ENCODE results near the gene SLC15A1.

Gene SLC15A1

DNA sequence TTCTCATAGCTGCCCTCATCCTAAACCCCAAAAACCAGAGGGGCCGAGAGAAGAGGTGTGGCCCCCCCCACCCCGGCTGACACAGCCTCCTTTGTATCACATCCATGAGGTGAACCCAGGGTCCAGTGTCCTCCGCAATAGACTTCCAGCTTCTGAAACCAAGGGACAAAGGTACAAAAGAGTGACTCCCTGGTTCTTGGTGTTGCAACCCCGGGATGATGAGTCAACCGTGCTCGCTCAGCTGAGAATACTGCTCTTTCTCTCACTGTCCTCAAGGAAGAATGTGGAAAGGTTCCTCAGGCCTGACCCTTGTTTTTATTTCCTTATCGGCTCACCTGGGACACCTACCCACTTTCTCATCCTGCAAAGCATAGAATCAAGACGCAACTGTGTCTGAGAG is 5.5 kb downstream of the SLC15A1 start:
- no peak for DNase-seq

DNA sequence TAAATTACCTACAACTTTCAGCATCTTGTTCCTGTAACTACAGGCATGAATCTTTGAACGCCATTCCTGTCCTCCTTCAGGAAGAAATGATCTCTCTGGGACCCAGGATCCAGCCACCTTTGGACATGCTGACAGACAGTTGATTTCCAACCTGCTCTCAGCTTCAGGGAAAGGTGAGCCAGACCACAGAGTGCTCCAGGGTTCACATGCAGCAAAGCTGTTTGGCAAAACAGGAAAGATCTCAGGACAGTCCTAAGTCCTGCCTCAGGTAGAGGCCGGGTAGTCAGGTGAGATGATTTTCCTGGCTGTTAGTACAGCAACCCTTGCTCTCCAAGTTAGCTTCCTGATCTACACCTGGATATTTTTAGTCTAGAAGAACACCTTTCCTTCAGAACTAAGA is 9.1 kb downstream of the SLC15A1 start:
- no peak for DNase-seq

DNA sequence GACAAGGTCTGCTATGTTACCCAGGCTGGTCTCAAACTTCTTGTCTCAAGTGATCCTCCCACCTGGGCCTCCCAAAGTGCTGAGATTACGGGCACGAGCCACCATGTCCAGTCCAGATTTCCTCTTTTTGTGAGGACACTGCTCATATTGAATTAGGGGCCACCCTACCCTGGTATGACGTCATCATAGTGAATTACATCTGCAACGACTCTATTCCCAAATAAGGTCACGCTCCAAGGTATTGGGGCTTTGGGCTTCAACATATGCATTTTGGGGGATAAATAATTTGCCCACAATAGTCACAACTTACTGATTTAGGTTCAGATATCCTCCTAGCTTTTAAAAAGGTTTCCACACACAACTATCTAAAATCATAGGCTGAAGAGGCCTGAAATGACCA is 9.5 kb downstream of the SLC15A1 start:
- no peak for DNase-seq

DNA sequence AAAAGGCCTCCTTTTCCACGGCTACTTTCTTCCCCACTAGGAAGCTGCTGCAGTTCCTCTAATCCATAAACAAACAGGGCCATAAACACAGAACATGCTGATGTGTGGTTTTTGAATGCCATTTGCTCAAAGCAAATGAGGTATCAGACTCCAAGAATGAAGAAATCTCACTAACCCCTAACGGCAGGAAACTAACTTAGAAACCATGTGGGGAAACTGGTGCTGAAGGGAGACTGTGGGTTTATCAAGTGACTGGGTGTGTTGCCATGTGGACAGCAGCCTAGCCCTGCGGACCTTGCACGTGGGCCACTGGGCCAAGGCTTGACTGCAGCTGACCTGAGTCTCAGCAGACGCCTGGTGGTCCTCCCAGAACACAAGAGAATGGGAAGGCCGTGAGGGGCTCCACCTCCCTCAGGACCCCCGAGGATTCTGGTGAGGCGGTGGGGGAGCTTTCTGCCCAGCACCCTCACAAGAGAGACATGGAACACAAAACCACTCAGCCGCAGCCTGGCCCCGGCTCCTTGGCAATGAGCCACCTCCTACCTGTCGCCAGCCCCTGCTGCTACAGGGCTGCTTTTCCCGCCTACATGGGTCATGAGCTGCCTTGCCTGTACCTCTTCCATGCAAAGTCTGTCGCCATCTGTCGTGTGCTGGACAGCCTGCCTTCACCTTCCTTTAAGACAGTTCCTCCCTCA is 10.6 kb downstream of the SLC15A1 start:
- DNase-seq, result no peak

DNA sequence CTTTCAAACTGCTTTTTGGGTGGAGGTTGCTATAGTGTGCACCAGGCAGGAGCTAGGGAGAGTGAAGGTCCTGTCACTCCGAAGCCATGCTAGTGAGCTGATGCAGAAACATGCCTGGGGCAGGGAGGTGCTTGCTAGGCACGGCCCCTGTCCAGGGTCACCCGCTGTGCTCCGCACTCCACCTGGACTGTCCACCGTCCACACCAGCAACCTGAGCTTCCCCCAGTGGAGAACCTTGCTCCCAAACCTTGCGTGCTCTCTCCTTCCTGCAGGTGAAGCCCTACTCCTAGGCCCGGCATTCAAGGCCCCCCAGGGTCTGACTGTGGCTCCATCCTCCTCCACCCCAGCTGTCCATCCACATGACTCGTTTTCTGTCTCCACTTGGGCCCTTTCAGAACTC is 12.3 kb downstream of the SLC15A1 start:
- DNase-seq, result no peak

DNA sequence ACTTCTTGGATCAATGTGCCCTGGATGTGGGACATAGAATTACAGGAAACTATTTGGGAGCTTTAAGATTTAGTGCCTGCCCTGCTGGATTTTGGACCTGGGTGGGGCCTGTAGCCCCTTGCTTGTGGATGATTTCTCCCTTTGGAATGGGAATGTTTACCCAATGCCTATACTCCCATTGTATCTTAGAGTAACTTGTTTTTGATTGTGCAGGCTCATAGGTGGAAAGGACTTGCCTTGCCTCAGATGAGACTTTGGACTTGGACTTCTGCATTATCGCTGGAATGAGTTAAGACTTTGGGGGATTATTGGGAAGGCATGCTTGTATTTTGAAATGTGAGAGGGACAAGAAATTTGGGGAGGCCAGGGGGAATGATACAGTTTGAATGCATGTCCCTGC is 13.5 kb downstream of the SLC15A1 start:
- DNase-seq, result no peak

DNA sequence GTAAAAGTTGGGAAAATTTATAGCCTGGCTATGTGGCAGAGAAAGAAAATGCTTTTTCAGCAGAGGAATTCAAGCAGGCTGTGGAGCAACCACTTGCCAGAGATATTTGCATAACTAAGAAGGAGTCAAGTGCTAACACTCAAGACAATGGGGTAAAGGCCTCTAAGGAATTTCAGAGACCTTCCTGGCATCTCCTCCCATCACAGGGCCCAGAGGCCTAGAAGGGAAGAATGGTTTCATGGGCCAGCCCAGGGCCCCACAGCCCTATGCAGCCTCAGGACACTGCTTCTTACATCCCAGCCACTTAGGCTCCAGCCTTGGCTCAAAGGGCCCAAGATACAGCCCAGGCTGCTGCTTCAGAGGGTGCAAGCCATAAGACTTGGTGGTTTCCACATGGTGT is 14.3 kb downstream of the SLC15A1 start:
- DNase-seq, result no peak

DNA sequence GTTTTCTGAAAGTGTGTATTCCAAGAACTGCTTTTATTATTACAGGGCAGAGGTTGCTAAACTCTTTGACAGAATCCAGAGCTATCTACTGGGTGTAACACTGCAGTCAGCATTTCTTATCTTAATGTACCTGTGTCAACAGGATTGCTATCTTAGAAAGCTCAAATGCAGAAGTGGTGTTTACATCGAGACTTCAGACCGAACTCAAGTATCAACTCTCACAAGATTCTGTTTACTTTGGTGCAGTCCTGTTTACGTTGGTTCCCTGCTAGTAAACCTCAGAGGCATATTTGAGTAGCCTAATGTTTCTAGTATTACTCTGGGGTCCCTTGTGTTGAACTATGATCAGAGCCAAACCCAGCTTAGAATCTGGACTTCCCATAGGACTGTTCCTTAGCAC is 20.5 kb downstream of the SLC15A1 start:
- DNase-seq, result no peak

DNA sequence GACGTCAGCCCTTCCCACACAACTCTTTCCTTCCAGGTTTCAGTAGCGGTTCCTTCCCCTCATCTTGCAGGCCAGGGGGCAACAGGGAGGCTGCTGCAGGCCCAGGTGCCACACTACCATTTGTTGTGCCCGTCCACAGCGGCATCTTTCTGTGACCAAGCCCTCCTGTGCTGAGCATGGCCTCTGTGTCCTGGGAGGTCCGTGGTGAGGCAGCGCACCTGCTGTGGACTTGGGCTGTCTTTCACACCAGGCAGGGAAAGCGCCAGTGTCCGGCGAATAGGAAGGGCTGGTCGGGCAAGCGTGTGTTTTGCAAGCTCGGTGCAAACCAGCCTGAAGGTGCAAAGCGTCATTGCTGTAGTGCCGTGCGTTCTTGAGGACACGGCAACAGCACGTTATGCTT is 21.4 kb downstream of the SLC15A1 start:
- DNase-seq, result no peak

DNA sequence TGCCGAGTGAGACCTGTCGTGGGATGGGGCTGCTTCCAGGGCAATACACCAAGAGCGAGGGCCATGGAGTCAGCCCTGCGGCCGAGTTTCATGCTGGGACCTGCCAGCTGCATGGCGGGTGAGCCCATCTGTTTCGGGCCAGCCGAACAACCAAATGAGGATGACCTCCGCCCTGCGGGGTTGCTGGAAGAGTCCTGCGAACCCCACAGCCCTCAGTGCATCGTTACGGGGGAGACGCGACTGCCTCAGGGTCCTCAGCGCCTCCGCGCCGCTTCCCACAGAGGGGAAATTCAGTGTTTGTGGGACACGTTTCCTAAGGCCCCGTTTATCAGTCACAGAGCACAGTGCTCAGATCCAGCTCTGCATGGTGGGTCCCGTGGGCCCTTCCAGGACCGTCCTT is 22.0 kb downstream of the SLC15A1 start:
- no peak for DNase-seq

DNA sequence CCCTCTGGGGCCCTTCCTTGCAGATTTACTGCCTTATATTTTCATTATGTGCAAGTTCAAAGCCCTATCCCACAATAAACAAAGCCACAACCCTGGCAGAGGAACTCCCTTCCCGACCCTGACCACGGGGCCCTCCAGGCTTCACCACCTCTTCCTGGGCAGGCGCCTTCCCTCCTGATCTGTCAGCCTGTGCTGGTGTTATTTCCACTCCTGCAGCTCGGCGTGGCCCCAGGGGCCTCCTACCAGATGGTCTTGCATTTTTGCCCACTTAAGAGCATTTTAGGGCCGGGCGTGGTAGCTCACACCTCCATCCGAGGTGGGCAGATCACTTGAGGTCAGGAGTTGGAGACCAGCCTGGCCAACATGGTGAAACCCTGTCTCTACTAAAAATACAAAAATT is 22.8 kb downstream of the SLC15A1 start:
- no peak for DNase-seq

DNA sequence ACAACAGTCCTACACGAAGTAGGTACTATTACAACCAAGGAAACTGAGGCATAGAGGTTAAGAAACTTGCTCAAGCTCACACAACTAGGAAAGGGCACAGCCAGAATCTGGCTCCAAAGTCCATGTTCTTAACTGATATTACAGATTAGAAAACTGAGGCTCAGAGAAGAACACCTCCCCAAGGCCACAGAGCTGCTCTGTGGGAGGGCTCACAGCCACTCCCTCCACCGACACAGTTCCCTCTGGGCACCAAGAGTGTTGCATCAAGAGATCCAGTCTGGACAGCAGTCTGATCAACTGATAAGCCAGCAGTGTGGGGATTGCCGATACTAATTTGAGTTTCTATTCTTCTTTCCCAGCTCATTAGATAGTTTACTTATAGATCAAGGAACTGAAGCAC is 29.5 kb downstream of the SLC15A1 start:
- no peak for DNase-seq

DNA sequence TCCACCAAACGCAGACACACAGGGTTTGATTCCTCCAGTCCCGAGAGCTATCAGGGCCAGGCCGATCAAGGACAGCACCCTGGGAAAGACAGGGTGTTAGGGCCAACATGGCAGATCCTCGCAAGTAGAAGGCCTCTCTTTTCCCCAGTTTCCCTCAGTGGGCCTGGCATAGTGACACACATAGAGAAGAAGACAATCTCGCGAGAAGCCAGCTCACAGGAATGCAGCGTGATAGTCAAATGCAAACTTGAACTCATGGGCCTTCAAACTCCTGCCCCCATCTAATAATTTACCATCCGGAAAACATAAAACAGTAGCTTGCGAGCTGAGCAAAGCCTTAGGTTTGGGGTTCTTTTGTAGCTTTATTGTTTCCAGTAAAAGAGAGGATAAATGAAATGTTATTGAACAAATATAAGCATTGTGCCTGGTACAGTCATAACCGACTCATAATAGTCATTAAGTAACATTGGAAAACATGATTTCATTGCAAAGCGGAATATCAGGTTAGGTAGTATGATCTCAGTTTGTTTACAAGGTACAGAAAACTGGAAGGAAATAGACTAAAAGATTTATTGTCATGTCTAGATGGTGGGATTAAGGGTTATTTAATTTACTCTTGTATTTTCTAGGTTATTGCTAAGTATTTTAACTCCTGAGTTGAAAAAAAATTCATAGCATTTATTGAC is 30.5 kb downstream of the SLC15A1 start:
- no peak for DNase-seq

DNA sequence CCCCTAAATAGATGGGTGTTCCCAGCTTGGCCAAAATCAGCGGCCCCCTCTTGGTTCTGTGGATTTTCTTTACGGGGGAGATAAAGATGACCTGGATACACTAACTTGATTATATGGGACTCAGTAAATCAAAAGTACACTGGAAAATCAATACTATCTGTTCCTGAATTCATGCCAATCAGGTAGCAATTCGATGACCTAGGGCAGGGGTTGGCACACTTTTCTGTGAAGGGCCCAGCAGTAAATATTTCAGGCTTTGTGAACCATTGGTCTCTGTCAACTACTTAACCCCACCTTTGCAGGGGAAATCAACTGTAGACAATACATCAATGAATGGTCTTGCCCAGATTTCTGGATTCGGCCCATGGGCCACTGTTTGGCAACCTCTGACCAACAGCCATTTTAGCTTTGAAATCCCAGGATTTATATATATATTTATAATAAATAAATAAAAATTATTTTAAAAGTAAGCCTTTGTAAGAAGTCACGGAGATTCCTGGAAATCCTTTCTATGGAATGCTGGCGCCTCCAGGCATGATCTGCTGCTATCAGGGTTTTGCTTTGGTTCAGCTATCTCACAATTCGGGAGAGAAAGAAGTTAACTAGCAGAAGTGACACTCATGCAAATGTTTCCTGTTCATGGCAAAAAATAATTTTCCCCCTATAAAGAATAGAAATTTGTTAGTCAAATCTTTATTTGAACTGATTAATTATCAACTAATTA is 32.8 kb downstream of the SLC15A1 start:
- DNase-seq, result no peak

DNA sequence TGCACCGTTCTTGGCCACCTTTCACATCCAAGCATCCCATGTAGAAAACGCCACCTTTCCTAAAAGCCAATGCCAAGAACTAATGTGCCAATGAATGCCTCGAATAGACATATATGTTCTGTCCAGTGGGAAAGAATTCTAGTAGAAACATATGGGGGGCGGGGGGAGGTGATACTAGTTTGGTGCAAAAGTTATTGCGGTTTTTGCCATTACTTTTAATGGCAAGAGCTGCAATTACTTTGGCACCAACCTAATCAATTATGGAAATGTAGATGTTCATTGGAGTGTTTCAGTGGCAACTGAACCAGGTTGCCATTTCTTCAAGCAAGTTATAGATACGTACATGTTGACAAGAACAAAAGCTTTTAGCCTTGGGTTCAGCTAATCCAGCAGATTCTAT is 34.6 kb downstream of the SLC15A1 start:
- no peak for DNase-seq

DNA sequence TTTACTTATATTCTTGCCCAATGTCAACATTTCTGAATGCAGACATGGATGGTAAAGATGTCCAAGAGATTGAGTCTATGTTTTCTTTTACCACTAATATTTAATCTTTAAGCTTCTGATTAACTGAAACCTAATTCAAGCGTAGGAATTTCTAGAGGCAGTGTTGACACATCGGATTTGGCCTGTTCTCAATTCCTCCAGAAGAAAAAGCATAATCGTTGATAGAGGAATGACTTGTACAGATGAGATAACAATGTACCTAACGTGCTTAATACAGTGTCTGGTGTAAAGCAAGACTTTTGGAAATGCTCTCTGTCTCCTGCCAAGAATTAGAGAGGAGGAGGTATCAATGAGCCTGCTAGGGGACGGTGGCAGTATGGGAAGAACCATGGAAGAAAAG is 35.2 kb downstream of the SLC15A1 start:
- DNase-seq, result no peak

DNA sequence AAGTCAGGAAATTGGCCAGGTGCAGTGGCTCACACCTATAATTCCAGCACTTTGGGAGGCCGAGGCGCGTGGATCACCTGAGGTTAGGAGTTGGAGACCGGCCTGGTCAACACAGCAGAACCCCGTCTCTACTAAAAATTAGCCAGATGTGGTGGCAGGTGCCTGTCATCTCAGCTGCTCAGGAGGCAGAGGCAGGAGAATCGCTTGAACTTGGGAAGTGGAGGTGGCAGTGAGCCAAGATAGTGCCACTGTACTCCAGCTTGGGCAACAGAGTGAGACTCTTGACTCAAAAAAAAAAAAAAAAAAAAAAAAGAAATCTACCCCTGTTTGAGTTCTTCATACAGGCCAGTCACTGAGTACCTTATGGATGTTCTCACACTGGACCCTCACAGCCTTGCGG is 42.0 kb downstream of the SLC15A1 start:
- DNase-seq, result no peak

DNA sequence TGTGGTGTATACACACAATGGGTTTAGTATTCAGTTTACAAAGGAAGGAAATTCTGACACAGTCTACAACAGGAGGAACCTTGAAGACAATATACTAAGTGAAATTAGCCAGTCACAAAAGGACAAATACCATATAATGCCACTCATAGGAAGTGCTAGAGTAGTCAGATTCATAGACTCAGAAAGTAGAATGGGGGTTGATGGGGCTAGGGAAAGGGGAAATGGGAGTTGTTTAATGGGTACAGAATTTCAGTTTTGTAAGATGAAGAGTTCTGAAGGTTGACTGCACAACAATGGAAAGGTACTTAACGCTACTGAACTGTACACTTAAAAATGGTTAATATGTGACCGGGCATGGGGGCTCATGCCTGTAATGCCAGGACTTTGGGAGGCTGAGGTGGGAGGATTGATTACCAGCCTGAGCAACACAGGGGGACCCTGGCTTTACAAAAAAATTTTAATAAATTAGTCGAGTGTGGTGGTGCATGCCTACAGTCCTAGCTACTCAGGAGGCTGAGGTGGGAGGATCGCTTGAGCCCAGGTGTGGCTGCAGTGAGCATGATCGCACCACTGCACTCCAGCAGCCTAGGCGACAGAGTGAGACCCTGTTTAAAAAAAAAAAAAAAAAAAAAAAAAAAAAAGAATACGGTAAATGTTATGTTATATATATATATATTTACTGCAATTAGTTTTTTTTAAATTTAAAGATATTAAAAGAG is 45.0 kb downstream of the SLC15A1 start:
- DNase-seq, result no peak

DNA sequence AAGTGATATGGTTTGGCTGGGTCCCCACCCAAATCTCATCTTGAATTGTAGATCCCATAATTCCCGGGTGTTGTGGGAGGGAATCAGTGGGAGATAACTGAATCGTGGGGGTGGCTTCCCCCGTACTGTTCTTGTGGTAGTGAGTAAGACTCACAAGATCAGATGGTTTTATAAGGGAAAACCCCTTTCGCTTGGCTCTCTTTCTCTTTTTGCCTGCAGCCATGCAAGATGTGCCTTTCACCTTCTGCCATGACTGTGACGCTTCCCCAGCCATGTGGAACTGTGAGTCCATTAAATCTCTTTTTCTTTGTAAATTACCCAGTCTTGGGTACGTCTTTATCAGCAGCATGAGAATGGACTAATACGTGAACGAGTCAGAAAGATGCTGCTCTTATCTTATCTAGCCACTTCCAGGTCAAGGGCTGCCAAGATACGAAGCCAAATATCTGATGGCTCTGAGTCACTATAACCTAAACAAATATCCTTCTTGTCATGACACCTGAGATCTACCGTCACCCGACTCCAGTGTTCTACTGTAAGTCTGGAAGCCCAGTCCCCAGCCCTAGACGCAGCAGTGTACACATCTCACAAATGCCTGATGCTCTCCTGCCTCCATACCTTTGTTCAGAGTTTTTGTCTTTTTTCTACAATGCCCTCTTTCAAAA is 45.9 kb downstream of the SLC15A1 start:
- DNase-seq, result no peak

DNA sequence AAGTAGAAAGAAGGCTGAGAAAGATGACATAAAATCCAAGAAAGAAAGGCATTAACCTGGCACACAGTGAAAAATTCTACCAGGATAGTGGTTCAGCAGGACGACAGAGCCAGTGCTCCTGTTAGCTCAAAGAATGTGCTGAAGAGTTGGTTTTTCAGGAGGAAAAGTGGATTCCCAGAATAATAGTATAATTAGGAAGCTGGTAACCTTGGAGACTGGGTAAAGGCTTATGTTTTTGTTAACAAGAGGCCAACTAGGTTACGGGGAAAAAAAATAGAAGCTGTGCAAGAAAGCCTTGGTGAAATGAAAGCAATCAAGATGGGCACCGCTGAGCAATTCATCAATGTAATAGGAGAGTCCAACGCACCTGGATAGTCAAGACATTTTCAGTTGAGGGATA is 54.7 kb downstream of the SLC15A1 start:
- no peak for DNase-seq

DNA sequence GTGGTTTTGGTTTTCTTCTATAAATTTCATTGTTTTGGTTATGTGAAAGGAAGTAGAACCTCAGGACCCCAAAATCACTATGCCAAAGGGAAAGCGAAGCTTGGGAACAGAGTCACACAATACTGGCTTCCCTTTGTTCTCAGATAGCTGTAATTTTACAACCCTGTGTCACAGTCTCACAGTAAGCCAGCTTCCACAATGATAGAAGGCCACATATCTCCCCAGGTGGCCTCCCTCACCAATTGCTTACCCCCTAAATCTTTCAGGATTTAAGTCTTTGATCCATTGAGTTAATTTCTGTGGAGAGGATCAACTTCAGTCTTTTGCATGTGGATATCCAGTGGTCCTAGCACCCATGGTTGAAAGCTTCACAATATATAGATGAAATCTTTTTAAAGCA is 58.7 kb downstream of the SLC15A1 start:
- no peak for DNase-seq

DNA sequence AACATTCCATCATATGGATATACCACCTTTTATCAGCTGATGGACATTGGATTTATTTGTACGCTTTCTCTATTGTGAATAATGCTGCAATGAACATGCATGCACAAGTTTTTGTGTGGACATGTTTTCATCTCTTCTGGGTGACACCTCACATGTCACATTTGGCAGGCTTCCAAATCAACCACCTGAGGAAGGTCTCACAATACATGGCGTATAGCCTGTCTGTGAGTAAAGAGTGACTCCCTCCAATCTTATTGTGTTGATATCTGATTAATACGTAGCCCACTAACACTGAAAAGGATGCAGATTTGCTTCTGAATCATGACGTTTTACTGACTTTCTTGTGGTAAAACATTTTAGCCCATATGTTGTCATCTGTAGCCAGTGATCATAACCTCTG is 61.1 kb downstream of the SLC15A1 start:
- DNase-seq, result no peak

DNA sequence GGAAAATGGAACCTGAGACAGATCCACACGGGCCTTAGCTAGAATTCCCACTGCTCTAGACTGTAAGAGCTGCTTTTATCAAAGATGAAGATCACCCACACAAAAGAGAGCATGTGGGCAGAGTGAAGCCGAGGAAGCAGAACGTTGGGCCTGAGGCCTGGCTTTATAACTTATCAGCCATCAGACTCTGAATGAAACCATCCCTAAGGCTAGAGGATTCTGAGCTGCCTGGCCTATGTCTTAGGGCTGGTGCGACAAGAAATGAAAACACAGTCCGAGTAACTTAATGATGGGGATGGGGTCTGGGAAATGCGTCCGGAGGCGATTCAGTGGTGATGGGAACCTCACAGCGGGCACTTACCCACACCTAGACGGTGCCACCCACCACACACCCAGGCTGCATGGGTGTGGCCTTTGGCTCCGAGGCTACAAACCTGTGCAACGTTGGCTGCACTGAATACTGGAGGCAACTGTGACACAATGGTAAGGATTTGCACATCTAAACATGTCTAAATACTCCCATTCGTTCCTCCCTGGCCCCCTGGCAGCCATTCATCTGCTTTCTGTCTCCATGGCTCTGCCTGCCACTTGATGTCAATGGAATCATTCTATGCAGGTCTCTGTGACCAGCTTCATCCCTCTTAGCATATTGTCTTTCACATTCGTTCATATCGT is 62.0 kb downstream of the SLC15A1 start:
- DNase-seq, result no peak

Measured in NCI-H1930 (cell line).